Head of caudate nucleus (tissue), 42 donors: Measurements from ENCODE around the gene MBNL1.

Experiments
- DNase-seq, 42 donors: peaks; one replicate each; pipeline versions ENCODE4 v3.0.0 to v3.0.0-alpha.2; 2020 to 2021; ENCODE audit warnings: mixed read lengths in 7 of 42
- intact Hi-C: fragments of 100-400 bp; cut with DNase I; formaldehyde crosslinking; loops from one replicate; pipeline ENCODE4 v1.15.0; 2022

Gene MBNL1

DNA sequence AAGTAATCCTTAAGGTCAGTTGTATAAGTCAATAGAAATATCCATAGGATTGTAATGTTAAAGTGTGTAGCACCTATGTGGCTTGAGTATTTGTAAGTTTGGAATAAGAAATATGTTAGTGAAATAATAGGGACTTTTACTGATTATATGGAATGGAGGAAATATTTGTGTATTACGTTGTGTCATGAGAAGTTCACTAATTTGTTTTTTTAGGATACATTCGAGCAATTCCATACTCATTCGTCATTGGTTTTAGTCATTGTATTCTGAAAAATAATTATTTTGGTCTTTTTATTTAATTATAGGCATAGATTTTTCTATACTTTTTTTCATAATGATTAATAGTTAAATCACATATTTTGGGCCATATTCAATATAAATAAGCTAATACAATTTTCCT lies 21.0 kb downstream of the MBNL1 start:
- intact Hi-C loops = no loop called here
- DNase-seq = no peak

DNA sequence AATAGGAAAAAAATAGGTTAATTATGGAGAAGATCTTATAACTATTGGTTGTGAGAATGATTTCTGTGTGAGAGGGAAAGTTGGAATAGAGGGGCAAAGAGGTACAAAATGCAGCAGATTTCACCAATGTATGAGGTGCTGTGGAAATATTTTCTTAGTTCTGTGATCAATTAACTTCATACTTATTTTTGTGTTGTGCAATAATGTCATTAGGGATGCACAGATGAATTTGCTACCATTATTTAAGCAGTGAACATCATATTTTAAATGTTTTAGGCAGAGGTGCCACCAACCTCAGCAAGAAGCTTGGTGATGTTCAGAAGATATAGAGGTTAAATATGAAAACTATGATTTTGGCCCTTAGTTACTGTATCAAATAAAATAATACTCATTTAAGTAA lies 21.6 kb downstream of the MBNL1 start:
- intact Hi-C loops = no loop called here

DNA sequence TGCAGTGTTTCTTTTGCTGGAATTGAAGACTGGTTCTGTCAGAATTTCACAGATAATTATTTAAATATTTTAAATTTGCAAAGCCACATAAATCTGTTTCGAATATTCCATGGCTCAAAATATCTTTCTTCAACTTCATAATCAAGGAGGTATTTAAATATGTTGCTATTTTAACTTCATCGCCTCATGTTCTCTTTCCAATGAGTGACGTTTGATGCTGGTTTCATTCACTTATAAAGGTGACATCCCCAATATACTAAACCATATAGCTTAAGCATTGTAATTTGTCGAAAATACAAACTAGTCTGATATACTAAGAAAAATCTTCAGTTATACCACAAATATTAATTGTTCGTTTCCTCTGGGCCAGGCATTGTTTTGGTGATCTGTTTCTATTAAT lies 22.5 kb downstream of the MBNL1 start:
- no peak for DNase-seq
- intact Hi-C loops = no loop called here

More for the DNA sequence above, 21.6 kb downstream of the MBNL1 start:
- no peak for DNase-seq

DNA sequence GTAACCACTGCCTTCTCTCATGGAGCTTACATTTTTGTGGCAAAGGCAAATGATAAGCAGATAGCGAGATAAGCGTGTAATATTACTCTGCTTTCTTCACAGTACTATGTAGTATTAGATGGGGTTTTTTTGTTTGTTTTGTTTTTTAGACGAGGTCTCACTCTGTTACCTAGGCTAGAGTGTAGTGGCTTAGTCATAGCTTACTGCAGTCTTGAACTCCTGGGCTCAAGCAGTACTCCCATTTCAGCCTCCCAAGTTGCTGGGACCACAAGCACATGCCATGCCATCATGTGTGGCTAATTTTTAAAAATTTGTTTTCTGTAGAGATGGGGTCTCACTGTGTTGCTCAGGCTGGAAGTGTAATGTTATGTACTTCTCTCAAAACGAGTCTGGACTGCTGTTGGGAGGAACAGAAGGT lies 22.9 kb downstream of the MBNL1 start:
- DNase-seq = no peak
- intact Hi-C loops = no loop called here

DNA sequence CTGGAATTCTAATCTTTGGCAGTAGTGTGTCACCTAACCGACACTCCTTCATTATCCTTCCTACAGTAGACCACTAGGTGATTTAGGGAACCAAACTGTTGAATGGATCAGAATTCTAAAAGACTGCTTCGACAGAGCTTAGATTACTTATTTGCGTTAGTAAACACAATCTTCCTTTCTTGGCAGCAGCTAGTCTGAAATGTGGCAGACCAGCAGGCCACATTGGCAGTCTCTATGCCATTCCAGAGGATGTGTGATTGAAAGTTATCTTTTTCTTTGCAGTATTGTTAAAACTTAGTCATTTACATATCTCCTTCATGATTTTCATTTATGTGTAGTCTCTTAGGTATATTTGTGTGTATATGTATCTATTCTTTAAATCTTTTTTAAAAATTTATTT lies 23.6 kb downstream of the MBNL1 start:
- intact Hi-C loops = no loop called here
- DNase-seq = no peak

DNA sequence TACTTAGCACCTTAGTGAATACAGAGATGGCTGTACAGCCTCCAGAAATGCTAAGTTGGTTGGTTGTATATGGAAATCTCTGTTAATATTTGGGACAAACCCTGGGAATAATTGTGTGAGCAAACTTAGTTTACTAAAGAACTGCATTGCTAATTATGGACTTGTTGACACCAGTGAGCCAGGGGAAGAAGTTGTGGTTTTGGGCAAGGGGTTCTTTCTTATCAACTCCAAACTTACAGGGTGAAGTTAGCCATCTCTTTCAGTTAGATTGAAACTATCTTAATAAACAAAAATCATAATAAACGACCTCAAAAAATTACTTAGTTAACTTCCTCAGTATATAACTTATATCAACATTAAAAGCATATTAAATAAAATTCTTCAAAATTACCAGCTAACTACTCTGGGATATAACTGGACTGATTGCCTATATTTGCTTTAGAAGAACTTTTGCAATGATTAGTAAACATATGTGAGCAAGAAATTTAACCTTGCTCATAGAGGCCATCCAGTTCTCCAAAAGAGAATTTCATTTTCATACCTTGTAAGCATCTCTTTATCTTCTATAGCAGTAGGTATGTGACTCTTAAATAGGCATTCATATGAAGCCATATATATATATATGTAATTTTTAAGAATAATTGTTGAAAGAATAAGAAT lies 24.7 kb downstream of the MBNL1 start:
- no peak for DNase-seq
- intact Hi-C loops = no loop called here

DNA sequence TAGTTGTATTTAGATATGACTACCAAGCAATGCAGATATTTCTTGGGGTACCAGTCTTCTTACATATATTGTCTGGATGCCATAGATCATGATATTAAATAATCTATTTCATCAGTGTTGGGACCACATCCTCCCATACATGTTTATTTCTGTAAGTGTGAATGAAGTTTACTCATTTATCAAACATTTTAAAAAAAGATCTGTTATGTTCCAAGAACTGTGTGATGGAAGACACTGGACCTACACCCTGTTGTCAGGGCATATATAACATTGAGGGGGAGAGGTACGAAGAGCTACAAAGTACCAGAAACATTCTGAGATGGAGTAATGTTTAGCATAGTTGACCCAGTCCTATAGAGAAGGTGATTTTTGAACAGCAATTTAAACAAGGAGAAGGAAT lies 26.6 kb downstream of the MBNL1 start:
- intact Hi-C loops = no loop called here
- no peak for DNase-seq

DNA sequence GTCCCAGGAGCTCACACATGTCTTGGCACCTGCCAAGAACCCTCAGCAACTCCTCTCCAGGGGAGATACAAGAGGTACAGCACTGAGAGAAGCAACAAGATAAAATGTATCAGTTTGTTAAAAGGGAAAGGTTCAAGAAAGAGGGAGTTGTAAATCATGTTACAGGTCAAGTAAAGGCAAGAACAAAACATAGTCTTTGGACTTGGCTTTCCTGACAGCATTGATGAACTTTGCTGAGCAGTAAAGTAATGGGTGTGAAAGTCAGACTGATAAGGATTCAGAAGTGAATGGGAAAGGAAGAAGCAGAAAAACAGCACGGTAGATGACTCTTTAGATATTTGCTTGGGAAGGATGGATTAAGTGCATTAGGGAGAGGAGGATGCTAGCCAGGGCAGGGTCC lies 27.1 kb downstream of the MBNL1 start:
- no peak for DNase-seq
- intact Hi-C loops = no loop called here

DNA sequence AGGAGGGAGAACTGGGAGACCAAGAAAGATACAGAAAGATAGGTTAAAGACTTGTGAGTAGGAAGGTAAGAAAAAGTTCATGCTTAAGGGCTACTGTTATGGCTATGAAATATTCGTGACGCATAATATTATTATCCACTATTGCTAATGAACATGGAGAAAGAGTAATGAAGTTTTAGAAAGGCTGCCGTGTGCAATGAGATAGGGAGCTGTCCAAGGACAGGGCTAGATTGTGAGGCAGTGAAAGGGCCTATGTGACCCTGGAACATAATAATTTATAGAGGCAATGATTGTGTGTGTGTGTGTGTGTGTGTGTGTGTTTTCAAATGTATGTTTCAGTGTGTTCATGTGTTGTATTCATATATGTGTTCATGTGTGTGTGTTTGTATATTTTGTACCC lies 27.7 kb downstream of the MBNL1 start:
- intact Hi-C loops = no loop called here

DNA sequence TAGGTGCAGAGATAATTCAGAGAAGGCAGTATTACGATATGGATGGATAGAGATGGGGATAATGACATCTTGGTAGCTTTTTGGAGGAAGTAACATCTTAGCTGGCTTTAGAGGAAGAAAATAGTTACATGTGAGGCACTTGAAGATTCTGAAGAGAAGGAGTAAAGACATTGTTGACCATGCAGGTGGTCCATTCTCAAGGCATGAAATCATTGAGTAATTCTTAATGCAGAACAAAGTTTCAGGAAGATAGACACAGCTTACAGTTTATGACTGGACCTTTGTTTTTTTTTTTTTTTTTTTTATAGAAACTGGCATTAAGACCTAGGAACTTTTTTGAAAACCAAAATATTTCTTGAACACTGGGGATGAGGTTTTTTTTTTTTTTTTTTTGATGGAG lies 28.2 kb downstream of the MBNL1 start:
- intact Hi-C loops = no loop called here
- DNase-seq = no peak

More for the DNA sequence above, 27.7 kb downstream of the MBNL1 start:
- no peak for DNase-seq

DNA sequence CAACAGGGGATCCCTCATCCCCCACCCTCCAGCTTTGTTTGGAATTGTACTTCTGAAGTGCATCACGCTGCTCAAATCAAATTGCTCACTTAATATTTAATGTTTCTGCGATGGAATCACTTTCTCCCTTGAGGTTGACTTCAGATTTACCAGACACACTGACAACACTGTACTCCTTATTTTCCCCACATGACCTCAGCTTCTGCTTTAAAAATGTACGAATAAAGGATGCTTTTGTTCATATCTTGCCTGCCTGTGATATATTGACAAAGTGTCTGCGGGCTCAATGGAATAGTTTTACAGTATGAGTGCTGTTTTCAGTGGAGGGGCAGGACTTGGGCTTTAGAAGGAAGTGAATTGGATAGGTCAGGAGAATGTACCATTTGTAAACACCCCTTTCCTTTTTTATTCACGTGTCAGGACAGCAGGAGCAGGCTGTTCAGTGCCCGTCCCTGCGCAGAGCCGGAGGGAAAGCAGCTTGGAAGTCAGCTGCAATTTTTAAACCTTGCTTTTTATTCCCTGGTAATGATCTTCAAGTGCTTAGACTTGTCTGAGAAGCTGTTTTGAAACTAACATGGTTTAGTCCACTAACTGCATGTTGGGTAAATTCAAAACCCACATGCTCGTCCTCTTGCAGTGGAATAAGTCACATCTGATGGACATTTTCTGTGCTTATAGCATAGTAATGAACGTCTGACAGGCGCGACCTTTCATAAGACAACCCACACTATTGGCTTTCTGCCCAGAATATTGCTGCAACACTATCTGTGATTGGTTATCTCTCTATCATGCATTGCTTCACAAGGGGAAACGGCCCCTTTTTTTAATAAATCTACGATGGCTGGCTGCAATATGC lies 29.9 kb downstream of the MBNL1 start:
- intact Hi-C loops = no loop called here

DNA sequence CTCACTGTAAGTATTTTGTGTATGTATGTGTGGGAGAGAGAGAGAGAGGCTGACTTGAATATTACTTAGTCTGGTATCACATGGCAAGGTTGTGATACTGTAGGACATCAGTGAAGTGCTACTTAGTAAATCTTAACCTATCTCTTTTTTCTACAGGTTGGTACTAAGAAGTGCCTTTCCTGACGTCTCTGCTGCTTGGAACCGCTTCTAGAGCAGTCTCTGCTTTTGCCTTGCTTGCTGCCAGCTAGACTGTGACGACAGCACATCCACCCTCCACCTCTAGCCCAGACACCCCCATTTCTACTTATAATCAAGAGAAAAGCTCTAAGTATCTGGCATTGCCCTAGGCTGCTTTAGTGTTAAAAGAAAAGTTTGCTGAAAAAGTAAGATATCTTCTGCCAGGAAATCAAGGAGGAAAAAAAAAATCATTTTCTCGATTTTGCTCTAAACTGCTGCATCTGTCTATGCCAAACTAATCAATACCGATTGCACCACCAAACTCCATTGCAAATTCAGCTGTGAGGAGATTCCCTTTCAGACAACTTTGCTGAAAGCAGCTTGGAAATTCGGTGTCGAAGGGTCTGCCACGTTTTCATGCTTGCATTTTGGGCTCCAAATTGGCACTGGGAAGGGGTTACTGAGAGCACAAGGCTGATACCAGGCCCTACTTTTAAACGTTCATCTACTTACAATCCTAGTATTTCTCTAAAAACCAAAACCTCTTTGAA lies 30.7 kb downstream of the MBNL1 start:
- intact Hi-C loops = no loop called here
- peak in 35 of 42 donors; percentile 18 to 82 (median 45) for DNase-seq

More for the DNA sequence above, 29.9 kb downstream of the MBNL1 start:
- peak in 35 of 42 donors; percentile 16 to 84 (median 53) for DNase-seq

DNA sequence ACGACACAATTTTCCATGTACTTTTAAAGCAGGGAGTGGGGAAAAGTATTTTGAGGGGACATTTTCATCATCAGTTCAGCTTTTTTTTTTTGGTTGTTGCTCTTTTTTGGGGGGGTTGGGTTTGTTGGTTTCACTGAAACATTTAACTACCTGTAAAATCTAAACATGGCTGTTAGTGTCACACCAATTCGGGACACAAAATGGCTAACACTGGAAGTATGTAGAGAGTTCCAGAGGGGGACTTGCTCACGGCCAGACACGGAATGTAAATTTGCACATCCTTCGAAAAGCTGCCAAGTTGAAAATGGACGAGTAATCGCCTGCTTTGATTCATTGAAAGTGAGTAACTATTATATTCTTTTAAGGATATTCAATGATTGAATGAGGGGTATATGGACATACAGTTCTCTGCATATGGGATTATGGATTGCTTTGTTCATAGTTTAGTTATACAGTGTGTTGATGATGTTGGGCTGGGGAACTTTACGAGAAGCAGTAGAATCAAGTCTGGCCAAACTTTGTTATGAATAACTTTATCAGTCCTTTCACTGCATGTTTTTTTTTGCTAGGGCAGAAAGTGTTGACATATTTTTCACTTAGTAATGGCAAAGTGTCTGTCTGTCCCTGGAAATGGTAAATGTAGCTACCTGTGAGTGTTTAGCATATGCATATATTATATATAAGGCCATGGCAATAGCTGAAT lies 31.5 kb downstream of the MBNL1 start:
- no peak for DNase-seq
- intact Hi-C loops = loop anchor here (5.0 kb wide), 1 partner anchor 82 kb away; no protein-coding TSS in a partner anchor

DNA sequence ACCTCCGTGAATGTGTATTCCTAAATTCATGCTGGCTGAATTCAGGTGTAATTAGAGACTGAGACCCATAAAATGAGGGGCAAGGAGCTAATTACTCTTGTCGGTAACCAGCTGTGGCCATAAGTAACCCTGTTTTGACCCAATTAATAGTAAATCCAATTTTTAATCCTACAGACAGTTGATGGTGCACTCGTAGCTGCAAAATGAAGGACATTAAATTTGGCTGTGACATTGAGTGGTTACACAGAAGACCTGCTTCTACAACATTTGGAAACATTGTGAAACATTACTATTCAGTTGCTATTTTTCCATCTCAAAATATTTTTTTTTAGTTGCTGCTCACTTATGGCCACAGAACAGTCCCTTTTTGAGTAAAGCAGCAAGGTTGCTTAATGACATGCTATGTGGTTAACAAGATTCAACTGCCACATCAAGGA lies 33.0 kb downstream of the MBNL1 start:
- intact Hi-C loops = loop anchor here (5.0 kb wide), 1 partner anchor 81 kb away; no protein-coding TSS in a partner anchor
- no peak for DNase-seq

DNA sequence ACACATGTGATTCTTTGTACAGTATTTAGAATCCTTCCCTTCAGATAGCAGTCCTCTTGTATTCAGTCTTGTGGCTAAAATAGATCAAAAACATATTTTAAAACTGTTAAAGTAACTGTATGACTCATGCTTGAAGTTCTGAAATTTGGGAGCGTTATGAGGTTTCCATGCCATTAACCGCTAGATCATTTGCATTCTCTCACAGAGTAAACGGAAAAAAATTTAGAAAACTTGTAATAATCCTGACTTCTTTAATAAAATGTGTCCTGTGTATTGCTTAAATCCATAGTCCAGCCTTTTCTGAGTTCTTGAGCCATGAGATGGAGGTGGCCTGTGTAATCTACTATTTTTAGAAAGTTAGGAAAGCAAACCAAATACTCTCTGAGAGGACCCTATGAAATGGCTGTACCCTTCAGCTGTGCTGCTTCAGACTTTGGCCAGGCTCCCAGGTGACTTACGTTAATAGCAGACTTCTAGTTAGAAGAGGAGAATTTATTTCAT lies 33.8 kb downstream of the MBNL1 start:
- intact Hi-C loops = loop anchor here (5.0 kb wide), 1 partner anchor 80 kb away; no protein-coding TSS in a partner anchor
- DNase-seq = peak in 6 of 42 donors; percentile 23 to 61 (median 34)

DNA sequence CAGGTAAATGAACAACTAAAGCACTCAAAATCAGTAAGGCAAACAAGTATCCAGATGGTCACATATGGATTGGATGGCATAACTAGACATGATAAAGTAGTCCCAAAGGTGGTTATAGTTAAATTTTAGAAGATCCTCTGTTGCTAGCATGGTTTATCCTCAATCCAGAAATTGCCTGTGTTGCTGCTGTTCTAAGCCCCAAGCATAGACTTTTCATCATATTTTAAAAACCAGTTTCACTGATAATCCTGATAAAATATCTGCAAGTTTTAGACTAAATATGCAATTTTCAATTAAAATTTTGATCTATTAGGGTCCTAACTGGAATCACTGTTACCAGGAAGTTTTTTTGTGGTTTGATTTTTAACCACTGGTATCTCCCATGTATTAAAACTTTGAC lies 35.4 kb downstream of the MBNL1 start:
- intact Hi-C loops = loop anchor here (5.0 kb wide), 1 partner anchor 78 kb away; no protein-coding TSS in a partner anchor
- DNase-seq = no peak

DNA sequence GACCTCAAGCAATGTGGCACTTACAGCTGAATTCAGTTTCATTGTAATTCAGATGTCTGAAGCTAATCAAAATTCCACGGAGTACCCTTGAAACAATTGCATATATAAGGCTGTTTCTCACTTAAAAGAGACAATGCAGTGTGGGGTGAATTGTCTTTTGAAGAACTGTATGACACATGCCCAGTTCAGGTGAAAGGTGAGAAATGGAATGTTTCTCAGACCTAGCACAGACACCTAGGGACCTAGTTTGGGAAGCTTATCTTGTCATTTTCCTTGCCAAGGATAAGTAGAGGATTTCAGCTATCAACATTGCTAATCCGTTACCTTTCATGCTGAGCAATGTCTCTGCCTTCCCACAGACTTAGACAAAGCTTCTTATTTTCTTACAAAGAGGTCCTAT lies 36.3 kb downstream of the MBNL1 start:
- no peak for DNase-seq
- intact Hi-C loops = no loop called here

DNA sequence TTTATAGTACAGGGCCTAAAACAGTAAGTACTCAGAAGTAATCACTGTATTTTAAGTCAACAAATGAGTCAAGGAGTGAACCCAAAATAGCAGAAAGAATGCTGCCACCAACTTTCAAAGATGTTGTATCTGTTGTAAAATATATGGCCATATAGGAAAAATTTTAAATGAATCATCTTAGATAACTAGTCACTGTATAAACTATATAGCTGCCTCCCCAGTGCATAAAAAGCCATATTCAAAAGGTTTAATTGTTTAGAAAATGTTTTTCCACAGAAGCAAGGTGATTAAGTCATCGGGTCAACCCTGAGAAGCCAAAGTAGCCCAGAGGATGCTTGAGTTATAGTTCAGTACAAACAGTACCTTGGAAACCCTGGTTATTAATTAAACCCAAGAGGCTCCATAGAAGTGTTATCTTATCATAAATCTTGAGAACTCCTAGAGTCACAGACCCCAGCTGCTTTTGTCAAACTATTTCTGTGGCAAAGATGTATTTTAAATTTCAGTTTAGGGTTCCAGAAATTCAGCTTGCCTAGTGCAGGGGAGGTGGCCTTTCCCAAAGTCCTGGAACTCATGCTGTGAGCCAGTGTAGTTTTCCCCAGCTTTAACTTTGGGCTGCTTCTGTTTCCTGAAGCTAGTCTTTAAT lies 39.2 kb downstream of the MBNL1 start:
- DNase-seq = no peak
- intact Hi-C loops = no loop called here
